SU-DHL-6 (cell line): Measurements from ENCODE around the gene C20orf96.
"Not testable (repeated sequence)": the region's sequence is repeated elsewhere in the genome, so short reads cannot be mapped to it uniquely, and the experiment has no call there.

Source experiments
- H2AFZ ChIP-seq: fragments of 200-600 bp; sonication (generic); 2 replicates; pipeline ENCODE4 v1.6.1; 2014; ENCODE audit warnings: low read depth, mild to moderate bottlenecking, moderate library complexity, mixed read lengths, antibody characterized with exemption, low read length; ENCODE audit not compliant: severe bottlenecking
- H3F3A ChIP-seq: fragments of 200-600 bp; shearing (Covaris generic); 2 replicates; pipeline ENCODE4 v1.6.0; 2016; ENCODE audit warnings: antibody characterized with exemption, mild to moderate bottlenecking; ENCODE audit not compliant: insufficient read depth
- H3K27ac ChIP-seq: fragments of 200-600 bp; sonication (generic); 2 replicates; pipeline ENCODE4 v1.5.1; 2016; ENCODE audit warnings: low read depth, mild to moderate bottlenecking, low read length, moderate library complexity, mixed read lengths
- H3K27me3 ChIP-seq: fragments of 200-600 bp; sonication (generic), shearing (Covaris generic); 2 replicates; pipeline ENCODE4 v1.6.0; 2014; ENCODE audit warnings: mild to moderate bottlenecking, low read length
- H3K36me3 ChIP-seq: fragments of 200-600 bp; sonication (generic); 2 replicates; pipeline ENCODE4 v1.6.1; 2014; ENCODE audit warnings: mild to moderate bottlenecking, low read length, mixed read lengths
- H3K4me2 ChIP-seq: fragments of 300-600, 200-600 bp; shearing (Covaris generic), sonication (generic); 2 replicates; pipeline ENCODE4 v1.6.0; 2014; ENCODE audit warnings: low read length, low read depth, mild to moderate bottlenecking; ENCODE audit not compliant: poor library complexity, severe bottlenecking
- H3K4me3 ChIP-seq: fragments of 200-600 bp; sonication (generic); 2 replicates; pipeline ENCODE4 v1.5.1; 2014; ENCODE audit warnings: antibody characterized with exemption, low read length, mild to moderate bottlenecking, mixed read lengths; ENCODE audit not compliant: insufficient read depth, poor library complexity, severe bottlenecking
- H3K79me2 ChIP-seq: fragments of 200-600 bp; sonication (generic); 2 replicates; pipeline ENCODE4 v1.6.1; 2014; ENCODE audit warnings: mild to moderate bottlenecking, low read length, moderate library complexity; ENCODE audit not compliant: insufficient read depth
- H3K9ac ChIP-seq: fragments of 200-600 bp; sonication (generic); 2 replicates; pipeline ENCODE4 v1.7.0; 2014; ENCODE audit warnings: mild to moderate bottlenecking, low read length
- H3K9me2 ChIP-seq: fragments of 200-600 bp; sonication (generic); replicated peaks from 2 replicates; pipeline ENCODE4 v1.6.1; 2014; ENCODE audit warnings: low read length; ENCODE audit not compliant: insufficient read depth
- H3K9me3 ChIP-seq: fragments of 200-600 bp; sonication (generic); 2 replicates; pipeline ENCODE4 v1.6.1; 2014; ENCODE audit warnings: low read length, mixed read lengths; ENCODE audit not compliant: insufficient read depth
- H4K20me1 ChIP-seq: fragments of 200-600 bp; sonication (generic); 2 replicates; pipeline ENCODE4 v1.6.1; 2014; ENCODE audit warnings: low read depth, mild to moderate bottlenecking, antibody characterized with exemption, low read length, moderate library complexity, mixed read lengths
- EZH2phosphoT487 ChIP-seq: fragments of 200-600 bp; sonication (generic), shearing (Covaris generic); conservative IDR thresholded peaks from 2 replicates; pipeline ENCODE4 v1.6.1; 2018; ENCODE audit warnings: mild to moderate bottlenecking, antibody characterized with exemption, low read length, moderate library complexity, mixed read lengths
- TF ChIP-seq, protein P1 (sequence below): fragments of 200-600 bp; sonication (generic); IDR thresholded peaks from one replicate; pipeline ENCODE4 v1.5.1; 2017; ENCODE audit warnings: antibody characterized with exemption, mild to moderate bottlenecking, low read length, moderate library complexity; ENCODE audit not compliant: insufficient read depth, poor library complexity, severe bottlenecking

C20orf96 gene

DNA sequence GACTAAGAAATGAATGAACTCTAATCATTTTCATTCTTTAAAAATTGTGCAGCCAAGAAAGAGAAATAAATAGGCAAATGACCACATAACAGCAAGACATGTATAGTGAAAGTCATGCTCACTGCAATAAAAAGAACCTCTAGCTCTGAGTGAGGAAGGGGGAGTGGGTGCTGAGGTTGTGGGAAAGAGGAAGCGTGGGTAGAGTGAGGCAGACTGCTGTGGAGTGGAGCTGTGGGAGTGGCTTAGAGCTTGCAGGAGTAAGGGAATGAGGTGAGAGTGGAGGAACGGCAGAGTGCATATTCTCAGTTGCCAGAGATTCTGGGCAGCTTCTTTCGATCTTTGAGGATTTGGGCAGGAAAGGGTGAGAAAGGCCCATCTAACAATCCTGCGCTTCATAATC, 53.1 kb downstream of the C20orf96 start:
- Histone ChIP-seq H3K4me2 (no peak overlapping the region), H3K9ac (no peak overlapping the region), H3K36me3 (no peaks in the 10 kb centered on the region), H3K9me2 (no peaks in the 10 kb centered on the region), H2AFZ (no peak overlapping the region), H3K27me3 (no peaks in the 10 kb centered on the region), H3F3A (no peaks in the 10 kb centered on the region), H4K20me1 (no peaks in the 10 kb centered on the region), H3K27ac (no peak overlapping the region), H3K79me2 (no peaks in the 10 kb centered on the region), H3K4me3 (no peak overlapping the region), H3K9me3 (no peaks in the 10 kb centered on the region)
- TF ChIP-seq, protein P1, sequence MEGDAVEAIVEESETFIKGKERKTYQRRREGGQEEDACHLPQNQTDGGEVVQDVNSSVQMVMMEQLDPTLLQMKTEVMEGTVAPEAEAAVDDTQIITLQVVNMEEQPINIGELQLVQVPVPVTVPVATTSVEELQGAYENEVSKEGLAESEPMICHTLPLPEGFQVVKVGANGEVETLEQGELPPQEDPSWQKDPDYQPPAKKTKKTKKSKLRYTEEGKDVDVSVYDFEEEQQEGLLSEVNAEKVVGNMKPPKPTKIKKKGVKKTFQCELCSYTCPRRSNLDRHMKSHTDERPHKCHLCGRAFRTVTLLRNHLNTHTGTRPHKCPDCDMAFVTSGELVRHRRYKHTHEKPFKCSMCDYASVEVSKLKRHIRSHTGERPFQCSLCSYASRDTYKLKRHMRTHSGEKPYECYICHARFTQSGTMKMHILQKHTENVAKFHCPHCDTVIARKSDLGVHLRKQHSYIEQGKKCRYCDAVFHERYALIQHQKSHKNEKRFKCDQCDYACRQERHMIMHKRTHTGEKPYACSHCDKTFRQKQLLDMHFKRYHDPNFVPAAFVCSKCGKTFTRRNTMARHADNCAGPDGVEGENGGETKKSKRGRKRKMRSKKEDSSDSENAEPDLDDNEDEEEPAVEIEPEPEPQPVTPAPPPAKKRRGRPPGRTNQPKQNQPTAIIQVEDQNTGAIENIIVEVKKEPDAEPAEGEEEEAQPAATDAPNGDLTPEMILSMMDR, result no peak
- TF ChIP-seq EZH2phosphoT487, result no peak

DNA sequence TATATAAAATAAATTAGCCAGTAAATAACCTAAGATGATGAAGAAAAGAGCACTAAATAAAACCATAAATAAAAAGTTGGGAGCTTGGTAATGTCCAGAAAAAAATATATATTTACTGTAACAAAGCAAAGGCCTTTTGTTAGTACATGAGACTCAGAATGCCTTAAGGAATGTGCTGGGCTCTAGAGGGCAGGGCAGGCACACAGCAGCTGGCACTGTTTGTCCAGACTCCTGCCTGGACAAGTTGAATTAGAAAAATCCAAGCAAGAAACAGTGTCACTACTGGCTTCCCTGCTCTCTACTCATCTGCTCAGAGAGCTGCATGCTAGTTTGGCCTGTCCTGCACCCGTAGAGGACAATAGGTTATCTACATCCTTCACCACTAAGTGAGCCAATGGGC, 54.7 kb downstream of the C20orf96 start:
- Histone ChIP-seq H3K4me3 (no peak overlapping the region), H3K9ac (no peak overlapping the region), H3K9me3 (no peaks in the 10 kb centered on the region), H4K20me1 (no peaks in the 10 kb centered on the region), H3K36me3 (no peaks in the 10 kb centered on the region), H3K4me2 (no peak overlapping the region), H3K9me2 (no peaks in the 10 kb centered on the region), H3K27me3 (no peaks in the 10 kb centered on the region), H3K27ac (no peak overlapping the region), H2AFZ (no peak overlapping the region), H3K79me2 (no peaks in the 10 kb centered on the region), H3F3A (no peaks in the 10 kb centered on the region)
- TF ChIP-seq, protein P1, result no peak

DNA sequence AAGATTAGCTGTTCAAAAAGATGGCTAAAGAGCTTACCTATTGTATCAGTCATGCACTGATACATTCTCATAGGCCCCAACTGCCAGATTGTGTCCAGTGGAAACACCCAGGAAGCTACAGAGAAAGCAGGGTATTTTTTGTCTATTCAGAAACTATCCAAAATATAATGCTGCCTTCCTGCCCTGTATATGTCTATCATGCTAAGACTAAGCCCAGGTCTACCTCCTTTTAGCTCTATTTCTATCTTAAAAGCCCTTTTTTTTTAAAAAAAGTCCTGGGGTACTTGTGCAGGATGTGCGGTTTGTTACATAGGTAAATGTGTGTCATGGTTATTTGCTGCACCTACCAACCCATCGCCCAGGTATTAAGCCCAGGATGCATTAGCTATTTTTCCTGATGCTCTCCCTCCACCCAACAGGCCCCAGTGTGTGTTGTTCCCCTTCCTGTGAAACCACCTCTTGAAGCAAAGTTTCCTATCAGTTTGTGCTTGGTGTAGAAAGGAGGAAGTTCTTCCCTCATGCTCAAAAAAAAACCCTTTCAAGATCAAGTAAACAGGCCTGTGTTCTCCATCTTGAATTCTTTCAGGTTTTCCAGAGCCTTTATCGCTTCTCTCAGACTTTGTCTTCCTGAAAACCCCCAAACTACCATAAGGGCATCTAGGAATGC, 63.0 kb downstream of the C20orf96 start:
- Histone ChIP-seq H3K4me2 (no peak overlapping the region), H3K27me3 (no peaks in the 10 kb centered on the region)

DNA sequence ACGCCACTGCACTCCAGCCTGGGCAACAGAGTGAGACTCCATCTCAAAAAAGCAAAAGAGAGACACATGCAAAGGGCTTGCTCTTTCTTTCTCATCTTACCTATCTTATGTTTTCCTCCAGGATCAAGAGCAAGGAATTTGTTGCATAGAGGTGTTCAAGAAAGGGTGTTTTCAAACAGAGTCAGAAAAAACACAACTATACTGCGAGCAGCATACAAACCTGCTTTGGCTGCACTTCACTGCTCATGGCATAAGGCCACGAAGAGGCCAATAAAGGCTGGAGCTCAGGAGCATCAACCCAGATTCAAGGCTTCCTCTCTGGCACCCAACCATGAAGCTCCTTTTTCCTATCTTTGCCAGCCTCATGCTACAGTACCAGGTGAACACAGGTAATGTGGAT, 63.6 kb downstream of the C20orf96 start, which contains the start of gene DEFB129:
Gene DEFB129 (plus strand): TSS at position 301 of the 400 bp plus-strand sequence. CDS start 31 bp downstream, at position 332.
- Histone ChIP-seq H3K27me3 (no peaks in the 10 kb centered on the region), H3K9me2 (no peaks in the 10 kb centered on the region), H3F3A (no peaks in the 10 kb centered on the region), H3K36me3 (no peaks in the 10 kb centered on the region), H3K4me2 (no peak within 1 kb of the TSS), H2AFZ (no peak within 1 kb of the TSS), H3K9me3 (no peaks in the 10 kb centered on the region), H3K4me3 (no peak within 1 kb of the TSS), H3K9ac (no peak within 1 kb of the TSS), H4K20me1 (0 out of 2 replicates have a peak, but pooled peaks cover 2% of the 10 kb centered on the region), H3K27ac (no peak within 1 kb of the TSS), H3K79me2 (no peaks in the 10 kb centered on the region)
- TF ChIP-seq EZH2phosphoT487, result no peak
- TF ChIP-seq, protein P1, result no peak

More for the DNA sequence above, 63.0 kb downstream of the C20orf96 start:
- TF ChIP-seq EZH2phosphoT487, result no peak
- Histone ChIP-seq H3K9ac (no peak overlapping the region), H3K9me3 (no peaks in the 10 kb centered on the region), H3F3A (no peaks in the 10 kb centered on the region), H2AFZ (no peak overlapping the region), H3K79me2 (no peaks in the 10 kb centered on the region), H3K36me3 (no peaks in the 10 kb centered on the region), H4K20me1 (0 out of 2 replicates have a peak, but pooled peaks cover 2% of the 10 kb centered on the region), H3K4me3 (no peak overlapping the region), H3K9me2 (no peaks in the 10 kb centered on the region), H3K27ac (no peak overlapping the region)

DNA sequence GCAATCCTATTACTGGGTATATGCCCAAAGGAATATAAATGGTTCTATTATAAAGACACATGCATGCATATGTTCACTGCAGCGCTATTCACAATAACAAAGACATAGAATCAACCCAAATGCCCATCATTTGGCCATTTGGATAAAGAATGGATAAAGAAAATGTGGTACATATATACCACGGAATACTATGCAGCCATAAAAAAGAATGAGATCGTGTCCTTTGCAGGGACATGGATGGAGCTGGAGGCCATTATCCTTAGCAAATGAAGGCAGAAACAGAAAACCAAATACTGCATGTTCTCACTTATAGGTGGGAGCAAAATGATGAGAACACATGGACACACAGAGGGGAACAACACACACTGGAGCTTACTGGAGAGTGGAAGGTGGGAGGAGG, 64.7 kb downstream of the C20orf96 start:
- H3K36me3 ChIP-seq, H3K9me3 ChIP-seq, H3K4me2 ChIP-seq, H3F3A ChIP-seq, H2AFZ ChIP-seq, H3K27ac ChIP-seq, H3K9ac ChIP-seq, H4K20me1 ChIP-seq, H3K4me3 ChIP-seq, H3K79me2 ChIP-seq, H3K9me2 ChIP-seq, H3K27me3 ChIP-seq: not testable (repeated sequence)
